Right renal cortex interstitium (tissue), 3 donors: ENCODE results near the gene FSTL5. TPM values are rescaled to one million over a fixed set of nuclear protein-coding genes. Genes with fewer than 3 reads are reported as not detected.

Experiments
- DNase-seq, 3 donors: peaks; one replicate each; pipeline ENCODE4 v3.0.0-alpha.2; 2013; ENCODE audit warnings: low read depth in 3 of 3, low spot score in 2 of 3
- polyA plus RNA-seq, 3 donors: library from polyadenylated mRNA; unstranded; fragments of 120-200 nt; gene quantifications; one replicate each; pipeline ENCODE4 v1.2.1, GENCODE V29; 2013; ENCODE audit not compliant: insufficient read length in 3 of 3

The FSTL5 gene
- polyA plus RNA-seq, 3 donors, result 2.7 to 3.3 (median 2.9) TPM

- DNase-seq, result no peak
Observed at GRCh38 chr4:161505141-161505540, 658.7 kb downstream of the FSTL5 start.

- no peak for DNase-seq
Observed at GRCh38 chr4:161498155-161498554, 665.6 kb downstream of the FSTL5 start.

- DNase-seq, result no peak
Observed at GRCh38 chr4:161486461-161486860, 677.3 kb downstream of the FSTL5 start.

- no peak for DNase-seq
Observed at GRCh38 chr4:161466316-161466715, 697.5 kb downstream of the FSTL5 start.

- DNase-seq, result no peak
Observed at GRCh38 chr4:161463436-161463835, 700.4 kb downstream of the FSTL5 start.

GRCh38 chr4:161457906-161458305 is 705.9 kb downstream of the FSTL5 start:
- no peak for DNase-seq

GRCh38 chr4:161457311-161457710 is 706.5 kb downstream of the FSTL5 start:
- DNase-seq, result no peak

- DNase-seq, result no peak
Observed at GRCh38 chr4:161454860-161455259, 708.9 kb downstream of the FSTL5 start.

- DNase-seq, result no peak
Observed at GRCh38 chr4:161448550-161449180, 715.1 kb downstream of the FSTL5 start.

GRCh38 chr4:161444626-161445025 is 719.2 kb downstream of the FSTL5 start:
- DNase-seq, result no peak

- DNase-seq, result no peak
Observed at GRCh38 chr4:161442921-161443320, 720.9 kb downstream of the FSTL5 start.

- no peak for DNase-seq
Observed at GRCh38 chr4:161438096-161438495, 725.7 kb downstream of the FSTL5 start.

GRCh38 chr4:161428180-161428965 is 735.4 kb downstream of the FSTL5 start:
- DNase-seq, result no peak

- DNase-seq, result peak; percentile 13 to 18 (median 15)
Observed at GRCh38 chr4:161419822-161420221, 744.0 kb downstream of the FSTL5 start.

- DNase-seq, result no peak
Observed at GRCh38 chr4:161411901-161412300, 751.9 kb downstream of the FSTL5 start.

- no peak for DNase-seq
Observed at GRCh38 chr4:161404346-161405110, 759.3 kb downstream of the FSTL5 start.

GRCh38 chr4:161403781-161404180 is 760.0 kb downstream of the FSTL5 start:
- DNase-seq, result no peak

- DNase-seq, result no peak
Observed at GRCh38 chr4:161393602-161394001, 770.2 kb downstream of the FSTL5 start.

GRCh38 chr4:161382655-161383054 is 781.1 kb downstream of the FSTL5 start:
- no peak for DNase-seq

GRCh38 chr4:161376275-161376674 is 787.5 kb downstream of the FSTL5 start:
- no peak for DNase-seq

GRCh38 chr4:161364681-161365080 is 799.1 kb downstream of the FSTL5 start:
- DNase-seq, result no peak

- DNase-seq, result no peak
Observed at GRCh38 chr4:161360982-161361381, 802.8 kb downstream of the FSTL5 start.
